K562 (cell line): ENCODE data around the gene ARMC12. TPM values are rescaled to one million over a fixed set of nuclear protein-coding genes. Genes with fewer than 3 reads are reported as not detected.

Source experiments
- BRCA1 ChIP-seq, 2 experiments: fragments of 450-650 bp in 1 of 2; sonication (generic) in 1 of 2; formaldehyde crosslinking in 1 of 2; IDR thresholded peaks; 2 replicates each; pipeline versions ENCODE4 v1.5.0 to v1.6.1; 2017 to 2020; ENCODE audit warnings: mild to moderate bottlenecking in 1 of 2, missing genetic modification reagents in 1 of 2
- GTF2A2 ChIP-seq: IDR thresholded peaks from 2 replicates; pipeline ENCODE4 v1.6.1; 2016; ENCODE audit warnings: mild to moderate bottlenecking, missing genetic modification characterization, missing compliant biosample characterization
- KAT8 ChIP-seq: fragments of 450-650 bp; IDR thresholded peaks from 2 replicates; pipeline ENCODE4 v1.6.1; 2016; ENCODE audit warnings: low read depth, mild to moderate bottlenecking
- KLF10 ChIP-seq: fragments of 250-450 bp; sonication (Bioruptor Pico); IDR thresholded peaks from 2 replicates; pipeline ENCODE4 v1.6.1; 2021; ENCODE audit warnings: matching md5 sums
- MBD1 ChIP-seq: fragments of 250-450 bp; sonication (Bioruptor Pico); IDR thresholded peaks from 2 replicates; pipeline ENCODE4 v1.8.0; 2022; ENCODE audit warnings: inconsistent platforms
- SOX6 ChIP-seq: fragments of 450-650 bp; IDR thresholded peaks from 2 replicates; pipeline ENCODE4 v1.6.1; 2014; ENCODE audit warnings: mild to moderate bottlenecking
- STAT5A ChIP-seq: IDR thresholded peaks from 2 replicates; pipeline ENCODE4 v1.6.1; 2012; ENCODE audit warnings: low read length, inconsistent platforms, borderline replicate concordance
- TFAP4 ChIP-seq: sonication (generic); formaldehyde crosslinking; IDR thresholded peaks from 2 replicates; pipeline ENCODE4 v1.8.0; 2022; ENCODE audit warnings: missing genetic modification reagents, mild to moderate bottlenecking, moderate library complexity, borderline replicate concordance
- THAP12 ChIP-seq: fragments of 250-450 bp; sonication (Bioruptor Pico); IDR thresholded peaks from 2 replicates; pipeline ENCODE4 v1.9.0; 2021; ENCODE audit warnings: mild to moderate bottlenecking, inconsistent platforms
- ZHX1 ChIP-seq: fragments of 150-350 bp; conservative IDR thresholded peaks from 2 replicates; pipeline ENCODE4 v1.6.1; 2014; ENCODE audit warnings: low read length
- ZNF639 ChIP-seq, 2 experiments: fragments of 200-800 bp in 1 of 2; sonication (Bioruptor generic) in 1 of 2; sonication (generic) in 1 of 2; formaldehyde crosslinking in 1 of 2; IDR thresholded peaks in 1 of 2; conservative IDR thresholded peaks in 1 of 2; 2 replicates each; pipeline versions ENCODE4 v1.5.0 to v1.6.1; 2016 to 2020; ENCODE audit warnings: missing compliant biosample characterization in 1 of 2, missing genetic modification characterization in 1 of 2, missing genetic modification reagents in 1 of 2
- polyA plus RNA-seq, 8 experiments: library from polyadenylated mRNA; depleted of rRNA in 4 of 8; stranded (reverse) in 5 of 8; unstranded in 3 of 8; fragments of >200 nt; fragmentation: Nextera tagmentation in 2 of 8; fragmentation: Illumina TruSeq in 1 of 8; extraction: Ambion mirVana in 2 of 8; extraction: Trizol in 1 of 8; gene quantifications; 2 replicates each; pipeline versions ENCODE4 v1.2.1 to v1.2.3, GENCODE V29; 2011 to 2014; ENCODE audit warnings: inconsistent platforms in 1 of 8, missing spikeins in 1 of 8
- total RNA-seq, 7 experiments: library from RNA; depleted of rRNA in 6 of 7; stranded (reverse); fragments of >200 nt in 6 of 7; fragmentation: Illumina TruSeq in 2 of 7; extraction: Trizol in 2 of 7; gene quantifications; 2 replicates each; pipeline versions ENCODE4 v1.2.1 to v1.2.3, GENCODE V29; 2011 to 2021; ENCODE audit warnings: low replicate concordance in 1 of 7

Gene ARMC12
- total and polyA plus RNA-seq, 9 of the 15 experiments (the other 6 are each of a cell fraction or from before 2014, with no cell fraction given): 0.09 to 0.58 (median 0.31) TPM; not detected in 3

- TF ChIP-seq SOX6: peak; percentile 67; the same call in 1 of the 2 replicates
- no peak for TF ChIP-seq STAT5A
- peak in 1 of 2 experiments; percentile 88; a peak in 2 of 4 replicates for TF ChIP-seq ZNF639 (CRISPR knock-in tag; conservative IDR thresholded peaks at IDR 0.05 in 1 of 2, IDR thresholded peaks at IDR 0.05 in 1 of 2)
- no peak for TF ChIP-seq BRCA1 (IDR thresholded peaks at IDR 0.05)
- TF ChIP-seq BRCA1 (CRISPR knock-in tag; IDR thresholded peaks at IDR 0.05): 0 out of 2 replicates have a peak, but pooled peaks have one; percentile 79
- no peak for TF ChIP-seq MBD1 (CRISPR knock-in tag)
- 0 out of 2 replicates have a peak, but pooled peaks have one; percentile 53 for TF ChIP-seq ZHX1
- peak; percentile 92 for TF ChIP-seq TFAP4 (CRISPR knock-in tag)
- TF ChIP-seq KAT8: no peak
- TF ChIP-seq GTF2A2 (tag): 0 out of 2 replicates have a peak, but pooled peaks have one; percentile 50
- TF ChIP-seq KLF10: no peak
- TF ChIP-seq THAP12 (CRISPR knock-in tag): peak; percentile 72; the same call in 1 of the 2 replicates
These were observed 4.9 kb upstream of the ARMC12 start (continued) for GRCh38 chr6:35731736-35732532.
